ENCODE data around the gene NAV2.

- TF ChIP-seq, protein P1, sequence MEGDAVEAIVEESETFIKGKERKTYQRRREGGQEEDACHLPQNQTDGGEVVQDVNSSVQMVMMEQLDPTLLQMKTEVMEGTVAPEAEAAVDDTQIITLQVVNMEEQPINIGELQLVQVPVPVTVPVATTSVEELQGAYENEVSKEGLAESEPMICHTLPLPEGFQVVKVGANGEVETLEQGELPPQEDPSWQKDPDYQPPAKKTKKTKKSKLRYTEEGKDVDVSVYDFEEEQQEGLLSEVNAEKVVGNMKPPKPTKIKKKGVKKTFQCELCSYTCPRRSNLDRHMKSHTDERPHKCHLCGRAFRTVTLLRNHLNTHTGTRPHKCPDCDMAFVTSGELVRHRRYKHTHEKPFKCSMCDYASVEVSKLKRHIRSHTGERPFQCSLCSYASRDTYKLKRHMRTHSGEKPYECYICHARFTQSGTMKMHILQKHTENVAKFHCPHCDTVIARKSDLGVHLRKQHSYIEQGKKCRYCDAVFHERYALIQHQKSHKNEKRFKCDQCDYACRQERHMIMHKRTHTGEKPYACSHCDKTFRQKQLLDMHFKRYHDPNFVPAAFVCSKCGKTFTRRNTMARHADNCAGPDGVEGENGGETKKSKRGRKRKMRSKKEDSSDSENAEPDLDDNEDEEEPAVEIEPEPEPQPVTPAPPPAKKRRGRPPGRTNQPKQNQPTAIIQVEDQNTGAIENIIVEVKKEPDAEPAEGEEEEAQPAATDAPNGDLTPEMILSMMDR (conservative IDR thresholded peaks at IDR 0.05 in 1 of 2, IDR thresholded peaks at IDR 0.05 in 1 of 2; ENCODE audit: low read depth in 1 of 2, low read length in 2 of 2), result no peak
- TF ChIP-seq EZH2 (IDR thresholded peaks at IDR 0.05; ENCODE audit: low read length, missing control alignments), result no peak
Measured at GRCh38 chr11:20090654-20091374, 378.2 kb downstream of the NAV2 start.
